ENCODE results near the gene TBC1D14.

TBC1D14 gene

GRCh38 chr4:7030856-7031255 is 121.2 kb downstream of the TBC1D14 start:
- FAIRE-seq (no peak), DNase-seq (ENCODE audit: extremely low spot score, insufficient read length, low read depth) (no peak)

GRCh38 chr4:7031558-7032449 is 122.2 kb downstream of the TBC1D14 start:
- DNase-seq (ENCODE audit: extremely low spot score, insufficient read length, low read depth): no peak
- no peak for FAIRE-seq

DNA sequence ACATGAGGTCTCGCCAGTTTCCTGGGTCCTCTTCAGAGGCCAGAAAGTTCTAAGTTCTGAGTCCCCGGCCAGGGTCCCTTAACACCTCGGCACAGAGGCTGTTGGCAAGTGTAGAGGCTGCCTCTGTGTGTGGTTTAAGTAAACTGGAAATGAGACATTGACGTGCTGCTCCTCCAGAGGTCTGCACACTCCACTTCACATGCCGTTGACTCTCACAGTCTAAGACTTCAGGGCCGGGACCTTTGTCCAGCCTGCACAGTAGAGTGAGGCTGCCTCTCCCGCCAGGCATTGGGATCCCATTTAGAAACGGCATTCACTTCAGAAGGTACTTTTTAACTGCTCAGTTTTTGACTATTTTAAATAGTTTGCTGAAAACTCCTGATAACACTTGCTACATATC is 123.0 kb downstream of the TBC1D14 start:
- no peak for DNase-seq (ENCODE audit: extremely low spot score, insufficient read length, low read depth)
- no peak for FAIRE-seq

GRCh38 chr4:7034262-7035081 is 124.8 kb downstream of the TBC1D14 start:
- FAIRE-seq (no peak), DNase-seq (ENCODE audit: extremely low spot score, insufficient read length, low read depth) (no peak)

GRCh38 chr4:7037425-7037824 is 127.8 kb downstream of the TBC1D14 start:
- FAIRE-seq: no peak
- no peak for DNase-seq (ENCODE audit: extremely low spot score, insufficient read length, low read depth)

DNA sequence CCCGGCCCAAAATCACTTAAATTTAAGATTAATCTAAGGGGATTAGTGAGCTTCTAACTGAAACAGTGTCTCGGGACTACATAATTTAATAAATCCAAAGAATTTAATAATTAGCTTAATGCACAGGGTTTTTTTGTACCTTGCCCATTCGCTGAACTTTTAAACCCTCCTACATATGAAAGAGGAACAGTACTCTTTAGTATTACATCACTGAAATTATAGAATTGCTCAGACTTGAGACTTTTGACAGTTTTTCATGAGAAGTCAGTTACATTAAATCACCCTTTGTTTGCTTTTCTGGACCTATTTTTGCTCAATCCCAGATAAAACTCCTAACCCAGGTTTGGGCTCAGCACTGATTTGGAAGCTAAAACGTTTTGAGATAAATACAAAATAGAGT is 131.1 kb downstream of the TBC1D14 start:
- no peak for DNase-seq (ENCODE audit: extremely low spot score, insufficient read length, low read depth)
- no peak for FAIRE-seq

- FAIRE-seq (no peak), DNase-seq (ENCODE audit: extremely low spot score, insufficient read length, low read depth) (no peak)
Observed at GRCh38 chr4:7041246-7041645, 131.6 kb downstream of the TBC1D14 start.

- no peak for DNase-seq (ENCODE audit: extremely low spot score, insufficient read length, low read depth)
- FAIRE-seq: no peak
Observed at GRCh38 chr4:7041801-7042502, 132.3 kb downstream of the TBC1D14 start.

DNA sequence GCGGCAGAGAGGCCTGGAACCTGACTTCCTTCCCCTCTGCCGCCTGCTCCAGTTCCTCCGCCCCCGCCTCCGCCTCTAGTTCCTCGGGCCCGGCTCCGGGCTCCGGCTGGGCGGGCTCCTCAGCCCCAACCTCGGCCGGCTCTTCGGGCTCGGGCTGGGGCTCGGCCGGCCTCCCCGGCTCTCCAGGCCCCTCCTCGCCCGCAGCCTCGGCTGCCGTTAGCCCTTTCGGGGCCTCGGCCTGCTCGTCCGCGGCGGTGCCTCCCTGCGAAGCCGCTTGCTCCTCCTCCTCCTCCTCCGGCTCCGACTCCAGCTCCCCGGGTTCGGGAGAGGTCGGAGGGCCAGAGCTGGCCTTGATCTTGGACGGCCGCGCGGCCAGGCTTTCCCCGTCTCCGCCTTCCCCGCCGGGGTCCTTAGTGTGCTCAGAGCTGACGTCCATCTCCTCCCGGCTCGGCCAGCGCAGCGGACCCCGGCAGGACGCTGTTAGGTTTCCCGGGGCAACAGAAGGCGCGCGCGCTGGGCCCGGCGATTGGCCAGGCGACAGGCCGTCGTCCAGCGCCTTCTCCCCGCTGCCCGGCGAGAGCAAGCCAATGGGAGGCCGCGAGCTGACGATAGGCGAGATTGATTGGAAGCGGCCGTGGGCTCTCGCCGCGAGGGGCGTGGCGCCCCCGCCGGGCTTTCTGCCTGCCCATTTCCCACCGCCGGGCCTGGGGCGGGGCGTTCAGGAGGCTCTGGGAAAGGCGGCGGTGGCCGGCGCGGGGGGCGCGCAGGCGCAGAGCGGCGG is 133.1 kb downstream of the TBC1D14 start:
- DNase-seq (ENCODE audit: extremely low spot score, insufficient read length, low read depth) (peak; percentile 99), FAIRE-seq (peak; percentile 95)

- DNase-seq (ENCODE audit: extremely low spot score, insufficient read length, low read depth): peak; percentile 56
- FAIRE-seq: peak; percentile 29
Observed at GRCh38 chr4:7043284-7044136, 133.9 kb downstream of the TBC1D14 start, which contains the start of gene TADA2B. Gene TADA2B, plus strand, starts transcription at chr4:7043372. Its CDS starts 208 bp downstream, at chr4:7043580.

GRCh38 chr4:7044137-7044930 is 134.7 kb downstream of the TBC1D14 start:
- DNase-seq (ENCODE audit: extremely low spot score, insufficient read length, low read depth) (no peak), FAIRE-seq (peak; percentile 50)

DNA sequence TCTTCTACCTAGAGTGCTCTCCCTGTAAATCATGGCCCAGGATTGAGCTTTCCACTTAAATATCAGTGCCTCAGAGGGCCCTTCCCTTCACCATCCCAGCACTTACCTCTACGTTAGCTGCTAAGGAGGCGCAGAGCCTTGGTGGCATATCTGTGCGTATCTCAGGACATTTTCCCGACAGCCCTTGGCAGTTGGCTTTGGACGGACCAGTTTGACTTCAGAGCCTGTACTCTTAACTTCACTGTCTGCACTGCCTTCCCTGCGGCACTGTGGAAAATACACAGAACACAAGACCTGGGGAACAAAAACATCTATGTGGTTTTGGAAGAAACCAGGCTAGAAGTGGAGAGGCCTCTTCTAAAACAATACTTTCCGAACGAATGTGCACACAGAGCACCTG is 135.9 kb downstream of the TBC1D14 start:
- FAIRE-seq (no peak), DNase-seq (ENCODE audit: extremely low spot score, insufficient read length, low read depth) (no peak)

DNA sequence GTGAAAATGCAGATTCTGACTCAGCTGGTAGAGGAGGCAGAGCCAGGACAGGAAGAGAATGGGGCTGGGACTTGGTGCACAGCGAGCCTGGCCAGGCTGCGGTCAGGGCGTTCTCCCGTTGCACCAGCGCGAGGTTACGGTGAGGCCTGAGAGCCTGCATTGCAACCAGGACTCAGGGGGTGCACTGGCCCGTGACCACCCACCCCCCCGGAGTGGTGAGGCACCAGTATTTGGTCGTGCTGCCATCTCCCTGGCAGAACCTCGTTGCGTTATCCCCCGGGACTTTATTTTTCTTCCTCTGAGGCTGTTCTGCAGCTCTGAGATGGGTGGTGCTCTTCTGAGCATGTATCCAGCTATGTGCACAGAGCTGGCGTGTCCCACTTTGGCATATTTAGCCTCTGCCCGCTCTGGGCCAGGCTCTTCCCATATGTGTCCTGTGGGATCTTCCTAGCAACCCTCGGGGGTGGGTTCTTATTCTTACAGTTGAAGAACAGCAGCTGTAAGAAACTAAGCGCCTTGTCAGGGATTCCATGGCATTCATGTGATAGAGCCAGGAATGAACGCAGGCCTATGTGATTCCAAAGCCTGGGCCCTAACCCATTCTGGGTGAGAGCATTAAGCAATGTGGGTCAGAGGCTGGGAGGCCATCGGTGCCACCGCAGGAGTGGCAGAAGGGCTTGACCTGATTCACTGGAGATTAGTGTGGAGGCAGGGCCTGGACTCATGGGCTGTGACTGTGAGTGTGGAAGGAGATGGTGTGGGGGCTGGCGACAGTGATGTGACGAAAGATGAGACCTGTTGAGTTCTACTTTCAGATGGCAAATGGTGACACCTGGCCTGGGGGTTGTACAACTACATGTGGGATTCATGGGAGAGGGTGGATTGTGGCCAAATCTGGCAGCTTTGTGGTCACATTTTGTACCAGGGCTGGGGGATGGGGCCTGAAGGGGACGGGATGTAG is 136.6 kb downstream of the TBC1D14 start:
- DNase-seq (ENCODE audit: extremely low spot score, insufficient read length, low read depth) (peak; percentile 54), FAIRE-seq (peak; percentile 96)

DNA sequence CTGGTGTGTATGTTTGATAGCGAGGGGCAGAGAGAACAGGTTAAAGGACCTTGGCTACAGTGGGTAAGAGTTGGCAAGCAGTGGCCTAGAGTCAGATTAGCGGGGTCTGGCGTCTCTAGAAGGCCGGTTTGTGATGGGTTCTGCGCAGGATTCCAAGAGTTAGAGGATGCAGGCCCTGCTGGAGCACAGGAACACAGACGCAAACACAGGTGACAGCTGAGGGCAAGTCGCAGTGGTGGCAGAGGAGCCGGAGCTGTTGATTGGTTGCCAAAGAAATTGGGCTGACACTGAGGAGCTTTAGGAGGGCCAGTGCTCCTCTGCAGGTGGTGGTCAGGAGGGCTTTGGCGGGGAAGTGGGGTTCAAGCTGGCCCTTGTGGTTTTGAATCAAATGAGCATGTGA is 137.3 kb downstream of the TBC1D14 start:
- no peak for FAIRE-seq

GRCh38 chr4:7048642-7049041 is 139.0 kb downstream of the TBC1D14 start:
- FAIRE-seq: no peak

More for the DNA sequence above, 137.3 kb downstream of the TBC1D14 start:
- DNase-seq (ENCODE audit: extremely low spot score, insufficient read length, low read depth): no peak

DNA sequence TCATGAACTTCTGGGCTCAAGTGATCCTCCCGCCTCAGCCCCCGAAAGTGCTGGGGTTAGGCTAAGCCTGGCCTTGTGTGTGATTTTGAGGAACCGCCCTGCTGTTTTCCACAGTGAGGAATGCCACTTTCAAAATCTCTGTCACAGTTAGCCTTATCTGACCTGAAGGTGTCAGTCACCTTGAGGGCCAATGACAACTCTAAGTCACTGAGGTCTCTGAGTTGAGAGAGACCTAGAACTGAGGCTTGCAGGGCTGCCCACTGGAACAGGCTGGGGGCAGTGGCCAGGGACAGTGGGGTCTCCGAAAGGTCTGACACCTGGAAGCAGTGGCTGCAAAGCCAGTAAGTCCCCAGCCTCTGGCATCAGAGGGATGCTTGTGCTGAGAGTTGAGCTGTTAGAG is 139.7 kb downstream of the TBC1D14 start:
- FAIRE-seq: no peak
- DNase-seq (ENCODE audit: extremely low spot score, insufficient read length, low read depth): no peak

More at GRCh38 chr4:7048642-7049041, 139.0 kb downstream of the TBC1D14 start:
- DNase-seq (ENCODE audit: extremely low spot score, insufficient read length, low read depth): no peak

DNA sequence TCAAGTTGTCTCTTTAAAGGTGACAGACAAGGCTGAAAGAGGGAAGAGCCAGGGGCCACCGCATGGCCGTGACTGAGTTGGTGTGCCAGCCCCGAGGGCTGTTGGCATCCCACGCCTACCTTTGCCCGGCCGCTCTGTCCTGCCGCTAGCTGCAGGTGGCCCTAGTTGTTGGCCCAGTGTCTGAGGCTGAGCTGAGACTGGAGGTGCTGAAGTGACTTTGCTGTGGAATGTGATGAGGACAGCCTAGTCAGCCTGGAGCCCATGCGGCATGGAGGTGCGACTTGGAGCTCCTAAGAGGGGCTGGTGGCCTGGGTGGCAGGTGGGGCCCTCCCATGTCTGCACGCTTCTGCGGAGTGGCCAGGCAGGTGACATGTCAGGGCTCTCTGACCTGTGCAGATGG is 140.1 kb downstream of the TBC1D14 start:
- FAIRE-seq (no peak), DNase-seq (ENCODE audit: extremely low spot score, insufficient read length, low read depth) (no peak)
